SHP77 treated with DMSO at 0.1 percent for 48 hours (cell line): ENCODE data around the gene GADL1.
A peak's percentile ranks its signal among the peaks of the same experiment; 100 is the strongest.

Source experiments
- DNase-seq: peaks from one replicate; lab custom pipeline; 2025; lab: John Stamatoyannopoulos, UW

GADL1 gene

GRCh38 chr3:30894521-30895251 is at the start of gene GADL1:
GADL1 (minus strand) TSS chr3:30894661; CDS start chr3:30894614, 47 bp downstream.
- no peak for DNase-seq

DNA sequence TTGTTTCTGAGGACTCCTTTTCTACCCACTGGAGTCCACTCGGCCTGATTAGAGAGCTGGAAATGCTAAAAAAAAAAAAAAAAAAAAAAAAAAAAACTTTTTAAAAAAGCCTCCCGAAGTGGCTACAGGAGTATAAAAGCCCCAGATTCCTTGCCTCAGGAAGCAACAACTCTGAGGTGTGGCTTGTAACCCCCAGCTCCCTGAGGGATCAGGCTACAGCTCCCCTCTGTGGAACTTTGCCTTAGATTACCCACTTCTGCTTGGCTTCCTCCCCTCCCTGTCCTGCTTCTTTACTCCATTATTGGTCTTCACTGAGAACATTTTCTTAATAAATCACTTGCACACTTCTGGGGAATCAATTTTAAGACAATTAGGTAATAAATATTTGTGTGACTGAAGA is 49.7 kb upstream of the GADL1 start:
- DNase-seq: no peak

- DNase-seq: no peak
These were observed 48.7 kb upstream of the GADL1 start for GRCh38 chr3:30943206-30943605.

GRCh38 chr3:30941342-30941741 is 46.9 kb upstream of the GADL1 start:
- DNase-seq: no peak

DNA sequence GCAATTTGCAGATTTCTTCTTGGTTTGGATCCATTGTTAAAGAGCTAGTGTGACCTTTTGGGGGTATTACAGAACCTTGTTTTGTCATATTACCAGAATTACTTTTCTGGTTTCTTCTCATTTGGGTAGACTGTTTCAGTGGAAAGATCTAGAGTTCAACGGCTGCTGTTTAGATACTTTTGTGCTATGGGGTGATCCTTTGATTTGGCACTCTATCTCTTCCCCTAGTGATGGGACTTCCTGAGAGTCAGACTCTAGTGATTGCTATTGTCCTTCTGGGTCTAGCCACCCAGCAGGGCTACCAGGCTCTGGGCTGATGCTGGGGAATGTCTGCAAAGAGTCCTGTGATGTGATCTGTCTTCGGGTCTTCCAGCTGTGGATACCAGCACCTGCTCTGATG is 46.3 kb upstream of the GADL1 start:
- no peak for DNase-seq

GRCh38 chr3:30934208-30934550 is 39.7 kb upstream of the GADL1 start:
- peak; percentile 14 for DNase-seq

GRCh38 chr3:30933478-30934207 is 39.2 kb upstream of the GADL1 start:
- DNase-seq: no peak

GRCh38 chr3:30932513-30933098 is 38.1 kb upstream of the GADL1 start:
- no peak for DNase-seq

DNA sequence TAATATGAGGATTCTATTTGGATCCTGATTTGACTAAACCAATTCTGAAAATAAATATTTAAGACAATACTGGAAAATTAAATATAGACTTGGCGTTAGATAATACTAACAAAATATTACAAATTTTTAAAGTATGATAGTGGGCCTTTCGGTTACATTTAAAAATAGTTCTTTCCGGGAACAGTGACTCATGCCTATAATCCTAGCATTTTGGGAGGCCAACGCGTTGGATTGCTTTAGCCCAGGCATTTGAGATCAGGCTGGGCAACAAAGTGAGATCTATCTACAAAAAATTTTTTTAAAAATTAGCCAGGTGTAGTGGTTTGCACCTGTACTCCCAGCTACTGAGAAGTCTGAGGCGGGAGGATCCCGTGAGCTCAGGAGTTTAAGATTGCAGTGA is 30.3 kb upstream of the GADL1 start:
- no peak for DNase-seq

GRCh38 chr3:30919564-30919963 is 25.1 kb upstream of the GADL1 start:
- DNase-seq: no peak

GRCh38 chr3:30918761-30919160 is 24.3 kb upstream of the GADL1 start:
- DNase-seq: no peak

- DNase-seq: no peak
These were observed 21.3 kb upstream of the GADL1 start for GRCh38 chr3:30915782-30916181.

GRCh38 chr3:30914696-30915095 is 20.2 kb upstream of the GADL1 start:
- DNase-seq: no peak

- no peak for DNase-seq
These were observed 18.7 kb upstream of the GADL1 start for GRCh38 chr3:30913176-30913575.

DNA sequence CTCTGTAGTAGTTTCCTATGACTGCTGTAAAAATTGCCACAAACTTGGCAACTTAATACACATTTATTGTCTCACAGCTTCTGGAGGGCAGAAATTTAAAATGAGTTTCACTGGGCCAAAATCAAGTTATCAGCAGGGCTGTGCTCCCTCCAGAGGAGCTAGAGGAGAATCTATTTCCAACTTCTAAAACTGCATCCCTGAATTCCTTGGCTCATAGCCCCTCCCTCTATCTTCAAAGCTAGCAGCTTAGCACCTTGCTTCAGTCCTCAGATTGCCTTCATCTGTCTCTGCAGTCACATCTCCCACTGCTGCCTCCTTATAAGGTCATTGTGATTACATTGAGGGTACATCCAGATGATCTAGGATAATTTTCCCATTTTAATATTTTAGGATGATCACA is 17.8 kb upstream of the GADL1 start:
- no peak for DNase-seq

GRCh38 chr3:30908456-30909037 is 14.1 kb upstream of the GADL1 start:
- no peak for DNase-seq

GRCh38 chr3:30904996-30905395 is 10.5 kb upstream of the GADL1 start:
- no peak for DNase-seq

GRCh38 chr3:30895329-30895728 is 868 bp upstream of the GADL1 start:
- DNase-seq: no peak

DNA sequence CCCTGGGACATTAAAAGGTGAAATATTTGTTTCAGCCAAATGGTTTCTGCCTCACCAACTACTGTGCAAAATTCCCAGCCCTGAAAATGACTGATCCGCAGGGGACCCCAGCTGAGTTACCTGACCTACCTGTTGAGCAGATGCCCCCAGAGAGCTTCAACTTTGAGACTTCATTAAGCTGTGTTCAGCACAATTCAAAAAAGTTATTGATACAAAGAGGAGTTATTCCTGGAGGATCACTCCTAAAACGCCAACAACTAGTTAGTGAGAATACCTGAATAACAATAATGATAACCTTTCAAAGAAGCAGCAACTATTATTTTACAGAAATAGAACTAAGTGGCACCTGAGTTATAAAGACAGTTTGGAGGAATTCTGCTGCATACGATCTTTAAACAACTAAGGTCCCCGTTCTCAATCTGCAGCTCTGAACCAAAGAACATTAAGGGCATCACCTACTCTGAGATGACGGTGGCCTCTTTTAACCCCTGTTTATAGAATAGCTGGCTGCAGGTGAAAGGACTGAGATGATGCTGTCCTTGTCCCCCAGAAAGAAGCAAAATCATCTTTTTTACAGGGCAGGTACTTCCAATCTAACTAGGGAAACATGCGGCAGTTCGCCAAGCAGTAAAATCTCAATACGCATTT is 659 bp downstream of the GADL1 start:
- DNase-seq: no peak

DNA sequence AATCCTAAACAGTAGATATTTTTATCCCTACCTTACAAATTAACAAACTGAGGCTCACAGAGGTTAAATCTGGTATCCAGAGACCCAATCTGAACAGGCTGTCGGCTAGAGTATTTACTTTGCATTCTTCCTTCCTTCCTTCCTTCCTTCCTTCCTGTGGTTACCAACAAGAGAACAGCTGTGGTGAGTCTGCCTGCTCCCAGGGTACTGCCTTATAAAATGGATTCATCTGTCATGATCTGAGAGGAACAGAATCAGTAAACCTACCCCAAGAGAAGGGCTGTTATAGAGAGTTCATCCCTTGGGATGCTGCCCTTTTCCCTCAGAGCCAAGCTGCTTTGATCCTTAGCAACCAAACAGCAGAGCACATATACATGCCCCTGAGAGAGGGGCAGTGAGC is 3.6 kb downstream of the GADL1 start:
- DNase-seq: no peak

DNA sequence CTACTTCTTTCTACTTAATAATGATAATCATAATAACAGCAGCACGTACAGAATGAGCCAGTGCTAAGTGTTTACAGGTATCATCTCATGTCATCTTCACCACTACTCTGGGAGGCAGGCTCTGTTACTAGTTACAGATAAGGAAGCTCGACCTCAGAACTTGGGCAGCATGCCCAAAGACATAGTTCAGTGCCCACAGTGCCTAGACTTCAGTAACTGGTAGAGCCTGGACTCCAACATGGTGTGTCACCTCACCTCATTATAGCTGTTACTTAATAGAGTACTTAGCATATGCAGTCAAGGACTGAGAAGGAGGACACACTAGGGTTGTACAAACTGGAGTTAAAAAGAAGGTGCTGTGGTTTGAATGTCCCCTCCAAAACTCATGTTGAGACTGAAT is 7.6 kb downstream of the GADL1 start:
- no peak for DNase-seq

- DNase-seq: no peak
These were observed 15.6 kb downstream of the GADL1 start for GRCh38 chr3:30878862-30879261.

- DNase-seq: no peak
These were observed 19.0 kb downstream of the GADL1 start for GRCh38 chr3:30875505-30875904.
